H1 (cell line): ENCODE results near the gene U2AF1L4. TPM values are rescaled to one million over a fixed set of nuclear protein-coding genes. Genes with fewer than 3 reads are reported as not detected.

ENCODE experiments used
- CTCF ChIA-PET: fragments of 300-600 bp; sonication (Branson Sonifier 250); formaldehyde crosslinking; loops from one replicate; lab custom pipeline; 2021; ENCODE audit not compliant: partially characterized antibody; lab: Charles Lee
- POLR2A ChIA-PET: fragments of 300-600 bp; sonication (Branson Sonifier 250); formaldehyde crosslinking; loops from one replicate; lab custom pipeline; 2021; ENCODE audit warnings: inconsistent platforms; ENCODE audit not compliant: partially characterized antibody; lab: Charles Lee
- DNase-seq, 2 experiments: peaks; one replicate each; pipeline versions ENCODE4 v3.0.0 to v3.0.0-alpha.2; 2010 to 2022; ENCODE audit warnings: low spot score in 2 of 2, low read depth in 1 of 2, mixed read lengths in 1 of 2
- FAIRE-seq: peaks from 2 replicates; lab custom pipeline; 2011; peaks lifted over from hg19 to GRCh38; lab: Jason Lieb, UNC
- H2AFZ ChIP-seq: 2 replicates; pipeline ENCODE4 v1.8.1; 2012; ENCODE audit warnings: low read length, inconsistent platforms
- H2AK5ac ChIP-seq: 2 replicates; pipeline ENCODE4 v1.6.1; 2013; ENCODE audit warnings: low read depth, low read length
- H2BK120ac ChIP-seq: replicated peaks from 2 replicates; pipeline ENCODE3; 2013; ENCODE audit warnings: low read depth, low read length, inconsistent platforms
- H2BK12ac ChIP-seq: 2 replicates; pipeline ENCODE4 v1.6.1; 2013; ENCODE audit warnings: low read depth, low read length
- H2BK15ac ChIP-seq: 2 replicates; pipeline ENCODE4 v1.6.1; 2013; ENCODE audit warnings: low read length
- H2BK20ac ChIP-seq: 2 replicates; pipeline ENCODE4 v1.6.1; 2013; ENCODE audit warnings: low read length
- H2BK5ac ChIP-seq: 2 replicates; pipeline ENCODE4 v1.6.1; 2013; ENCODE audit warnings: low read depth, low read length
- H3K14ac ChIP-seq: 2 replicates; pipeline ENCODE4 v1.6.1; 2013; ENCODE audit warnings: inconsistent platforms; ENCODE audit not compliant: insufficient read length
- H3K18ac ChIP-seq: 2 replicates; pipeline ENCODE4 v1.6.1; 2013; ENCODE audit warnings: low read length; ENCODE audit errors: extremely low read depth
- H3K23ac ChIP-seq: 2 replicates; pipeline ENCODE4 v1.6.1; 2013; ENCODE audit warnings: inconsistent platforms; ENCODE audit not compliant: insufficient read length
- H3K23me2 ChIP-seq: 2 replicates; pipeline ENCODE4 v1.6.1; 2013; ENCODE audit warnings: low read depth, low read length
- H3K27ac ChIP-seq: 2 replicates; pipeline ENCODE4 v1.6.1; 2011; ENCODE audit warnings: low read depth, low read length, inconsistent platforms
- H3K27me3 ChIP-seq, 4 experiments: replicated peaks in 1 of 4; 1 replicate in 1 of 4; 2 replicates in 3 of 4; pipeline versions ENCODE4 v1.6.1 to v1.8.1; 2011 to 2013; ENCODE audit warnings: low read length in 3 of 4, mild to moderate bottlenecking in 3 of 4, inconsistent platforms in 2 of 4, mixed read lengths in 2 of 4, moderate library complexity in 1 of 4; ENCODE audit not compliant: control insufficient read depth in 3 of 4, insufficient read depth in 3 of 4; ENCODE audit errors: extremely low read depth in 1 of 4
- H3K36me3 ChIP-seq, 4 experiments: 2 replicates each; pipeline versions ENCODE4 v1.6.1 to v1.8.1; 2011 to 2013; ENCODE audit warnings: mild to moderate bottlenecking in 4 of 4, low read length in 3 of 4, moderate library complexity in 2 of 4, control low read depth in 1 of 4, inconsistent platforms in 1 of 4; ENCODE audit not compliant: insufficient read depth in 4 of 4, control insufficient read depth in 2 of 4
- H3K4ac ChIP-seq: replicated peaks from 2 replicates; pipeline ENCODE3; 2013; ENCODE audit warnings: low read length, low read depth, mixed read lengths, inconsistent platforms; ENCODE audit not compliant: insufficient read length
- H3K4me1 ChIP-seq, 4 experiments: replicated peaks in 1 of 4; 1 replicate in 1 of 4; 2 replicates in 3 of 4; pipeline versions ENCODE4 v1.6.1 to v1.8.1; 2011 to 2013; ENCODE audit warnings: low read length in 3 of 4, inconsistent platforms in 2 of 4, mixed read lengths in 1 of 4; ENCODE audit not compliant: insufficient read depth in 4 of 4, control insufficient read depth in 3 of 4
- H3K4me2 ChIP-seq, 2 experiments: 2 replicates each; pipeline versions ENCODE4 v1.6.1 to v1.8.1; 2011 to 2013; ENCODE audit warnings: low read depth in 2 of 2, low read length in 2 of 2, control low read depth in 1 of 2, inconsistent platforms in 1 of 2, mild to moderate bottlenecking in 1 of 2; ENCODE audit not compliant: insufficient read depth in 1 of 2
- H3K4me3 ChIP-seq, 4 experiments: fragments of 200-600, 300-600 bp in 1 of 4; sonication (generic), shearing (Covaris generic), sonication (Bioruptor Twin) in 1 of 4; 2 replicates each; pipeline versions ENCODE4 v1.5.1 to v1.8.1; 2011 to 2016; ENCODE audit warnings: low read length in 4 of 4, low read depth in 3 of 4, control low read depth in 2 of 4, inconsistent platforms in 2 of 4, mild to moderate bottlenecking in 2 of 4, mixed read lengths in 1 of 4, moderate library complexity in 1 of 4; ENCODE audit not compliant: insufficient read depth in 2 of 4; ENCODE audit errors: extremely low read depth in 1 of 4
- H3K56ac ChIP-seq: replicated peaks from 2 replicates; pipeline ENCODE3; 2013; ENCODE audit warnings: low read depth, mild to moderate bottlenecking, mixed read lengths, low read length, inconsistent platforms; ENCODE audit not compliant: insufficient read length
- H3K79me1 ChIP-seq: 2 replicates; pipeline ENCODE4 v1.6.1; 2013; ENCODE audit warnings: low read depth, low read length, control low read depth
- H3K79me2 ChIP-seq, 2 experiments: 2 replicates each; pipeline versions ENCODE4 v1.6.1 to v1.8.1; 2012 to 2013; ENCODE audit warnings: low read length in 2 of 2, mild to moderate bottlenecking in 2 of 2, inconsistent platforms in 1 of 2; ENCODE audit not compliant: insufficient read depth in 2 of 2, control insufficient read depth in 1 of 2
- H3K9ac ChIP-seq, 4 experiments: replicated peaks in 1 of 4; 1 replicate in 1 of 4; 2 replicates in 3 of 4; pipeline versions ENCODE4 v1.6.1 to v1.8.1; 2011 to 2013; ENCODE audit warnings: low read depth in 3 of 4, low read length in 3 of 4, control low read depth in 2 of 4, mild to moderate bottlenecking in 2 of 4, moderate library complexity in 2 of 4, inconsistent platforms in 1 of 4; ENCODE audit errors: extremely low read depth in 1 of 4
- H3K9me3 ChIP-seq, 2 experiments: 2 replicates each; pipeline versions ENCODE4 v1.6.1 to v1.8.1; 2012 to 2013; ENCODE audit warnings: mild to moderate bottlenecking in 2 of 2, moderate library complexity in 2 of 2, control low read depth in 1 of 2, inconsistent platforms in 1 of 2, low read depth in 1 of 2, low read length in 1 of 2, mixed read lengths in 1 of 2; ENCODE audit not compliant: insufficient read depth in 2 of 2
- H4K20me1 ChIP-seq, 2 experiments: replicated peaks in 1 of 2; 2 replicates each; pipeline versions ENCODE3 to v1.8.1; 2011 to 2013; ENCODE audit warnings: inconsistent platforms in 2 of 2, low read length in 2 of 2, mild to moderate bottlenecking in 1 of 2; ENCODE audit not compliant: insufficient read depth in 2 of 2, control insufficient read depth in 1 of 2
- H4K5ac ChIP-seq: 2 replicates; pipeline ENCODE4 v1.6.1; 2013; ENCODE audit warnings: low read length, low read depth, mixed read lengths, inconsistent platforms; ENCODE audit not compliant: insufficient read length
- H4K8ac ChIP-seq: 2 replicates; pipeline ENCODE4 v1.8.0; 2013; ENCODE audit warnings: mild to moderate bottlenecking, moderate library complexity, low read length, inconsistent platforms; ENCODE audit not compliant: insufficient read depth; ENCODE audit errors: extremely low read depth
- H4K91ac ChIP-seq: replicated peaks from 2 replicates; pipeline ENCODE3; 2013; ENCODE audit warnings: low read length, mixed read lengths, inconsistent platforms; ENCODE audit not compliant: insufficient read length
- ASH2L ChIP-seq: fragments of 200-600, 300-600 bp; sonication (generic); IDR thresholded peaks from one replicate; pipeline ENCODE4 v1.7.1; 2017; ENCODE audit warnings: low read length
- CBX8 ChIP-seq: fragments of 300-800, 300-1000 bp; sonication (generic); IDR thresholded peaks from 2 replicates; pipeline ENCODE4 v1.7.1; 2016; ENCODE audit warnings: low read depth, low read length, borderline replicate concordance
- CHD1 ChIP-seq: IDR thresholded peaks from 2 replicates; pipeline ENCODE4 v1.6.1; 2012; ENCODE audit warnings: low read depth, low read length, improper control_type of control experiment
- HDAC2 ChIP-seq, 2 experiments: fragments of 300-600 bp in 1 of 2; sonication (generic) in 1 of 2; IDR thresholded peaks; 2 replicates each; pipeline ENCODE4 v1.6.1; 2011 to 2012; ENCODE audit warnings: low read depth in 2 of 2, low read length in 2 of 2, mild to moderate bottlenecking in 2 of 2, moderate library complexity in 2 of 2, borderline replicate concordance in 1 of 2, inconsistent platforms in 1 of 2
- MAFK ChIP-seq: IDR thresholded peaks from 2 replicates; pipeline ENCODE4 v1.6.1; 2012; ENCODE audit warnings: low read depth, mild to moderate bottlenecking, improper control_type of control experiment, low read length
- RXRA ChIP-seq: IDR thresholded peaks from 2 replicates; pipeline ENCODE4 v1.6.1; 2011; ENCODE audit warnings: low read depth, mild to moderate bottlenecking, low read length, moderate library complexity; ENCODE audit not compliant: insufficient read depth
- SAP30 ChIP-seq: fragments of 300-600 bp; sonication (generic); IDR thresholded peaks from 2 replicates; pipeline ENCODE4 v1.7.1; 2012; ENCODE audit warnings: low read length, moderate library complexity, mild to moderate bottlenecking, inconsistent platforms; ENCODE audit not compliant: insufficient read depth, insufficient replicate concordance
- SIX5 ChIP-seq: IDR thresholded peaks from 2 replicates; pipeline ENCODE4 v1.6.1; 2011; ENCODE audit warnings: mild to moderate bottlenecking, low read depth, low read length
- SRF ChIP-seq: IDR thresholded peaks from 2 replicates; pipeline ENCODE4 v1.6.1; 2011; ENCODE audit warnings: mild to moderate bottlenecking, low read depth, low read length, moderate library complexity
- ZNF274 ChIP-seq: IDR thresholded peaks from 2 replicates; pipeline ENCODE4 v1.7.0; 2012; ENCODE audit warnings: low read length, borderline replicate concordance; ENCODE audit errors: extremely low read depth
- WGBS, 2 experiments: shearing (Covaris generic) in 1 of 2; methylation state at CpG; one replicate each; pipeline versions ENCODE4 v1.1.6 to v1.1.7; 2013 to 2015; ENCODE audit warnings: low lambda C conversion rate in 2 of 2, mixed read lengths in 2 of 2, inconsistent platforms in 1 of 2, low coverage in 1 of 2, missing lambda C conversion rate in 1 of 2; ENCODE audit not compliant: insufficient replicate concordance in 2 of 2, insufficient coverage in 1 of 2, insufficient read length in 1 of 2; ENCODE audit errors: extremely low coverage in 1 of 2, missing lambda C conversion rate in 1 of 2; 5-methylcytosine and 5-hydroxymethylcytosine counted together
- polyA plus RNA-seq, 7 experiments: library from polyadenylated mRNA; depleted of rRNA in 3 of 7; stranded (reverse) in 5 of 7; unstranded in 2 of 7; fragments of >200 nt in 5 of 7; fragments of 200-250 nt in 2 of 7; gene quantifications; 1 replicate in 5 of 7; 2 replicates in 1 of 7; 4 replicates in 1 of 7; pipeline versions ENCODE4 v1.2.1 to v1.2.3, GENCODE V29; 2011 to 2013; ENCODE audit warnings: missing spikeins in 2 of 7, mixed read lengths in 2 of 7
- total RNA-seq: library from RNA; stranded (reverse); fragmentation: NEBNext Ultra II Directional; extraction: Animal tissue kit (Norgen Biotek cat#: 25700); gene quantifications from 2 replicates; pipeline ENCODE4 v1.2.1, GENCODE V29; 2021
- TF ChIP-seq, protein P1 (sequence below): IDR thresholded peaks from 2 replicates; pipeline ENCODE4 v1.6.1; 2012; ENCODE audit warnings: inconsistent platforms

Gene U2AF1L4
- total and polyA plus RNA-seq, 2 of the 8 experiments (the other 6 are each of a cell fraction or from before 2014, with no cell fraction given), result 15.1 to 32.7 TPM

DNA sequence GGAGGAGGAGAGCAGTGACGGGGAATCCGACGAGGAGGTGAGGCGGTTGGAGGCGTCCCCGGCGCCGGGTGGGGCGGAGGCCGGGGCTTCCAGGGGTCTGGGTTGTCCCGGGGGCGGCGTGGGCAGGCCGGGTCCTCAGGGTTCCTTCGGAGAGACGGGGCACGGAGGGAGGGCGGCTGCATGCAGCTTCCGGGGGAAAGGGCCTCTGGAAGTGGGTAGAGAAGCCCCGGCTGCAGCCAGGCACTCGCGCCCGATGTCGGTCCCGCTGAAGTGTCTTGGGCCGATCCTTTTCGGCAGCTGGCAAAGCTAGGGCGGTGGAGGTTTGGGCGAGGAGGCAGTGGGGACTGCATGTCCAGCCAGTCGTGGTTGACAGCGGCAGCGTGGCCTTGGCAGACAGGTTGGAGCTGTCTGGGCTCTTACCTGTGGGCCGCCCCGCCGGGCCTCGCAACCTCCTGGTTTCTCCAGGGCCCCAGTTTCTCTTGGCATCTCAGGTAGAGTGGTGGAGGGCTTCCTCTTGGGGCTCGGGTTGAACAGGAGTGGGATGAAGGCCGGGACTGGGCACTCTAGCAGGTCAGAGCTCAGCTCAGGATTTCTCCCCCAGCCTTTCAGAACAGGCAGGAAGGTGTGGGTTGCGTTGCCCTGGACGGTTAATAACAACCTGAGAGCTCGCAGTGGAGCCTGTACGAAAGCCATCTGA lies 26.7 kb downstream of the U2AF1L4 start:
- Histone ChIP-seq H3K79me1 (peaks cover 8% of the 10 kb centered on the region), H2BK120ac (no peak overlapping the region), H3K23me2 (peaks cover 13% of the 10 kb centered on the region), H3K27ac (no peak overlapping the region; the same call in 1 of the 2 replicates), H3K18ac (no peak overlapping the region; the same call in 1 of the 2 replicates), H2BK15ac (no peak overlapping the region), H4K5ac (no peak overlapping the region), H3K4me3 (peak overlapping the region; percentile 70 to 89 (median 85)), H3K9me3 (no peaks in the 10 kb centered on the region), H2BK20ac (no peak overlapping the region), H3K4me1 (peaks cover 0 to 25% (median 17%) of the 10 kb centered on the region in 4 experiments; a peak in 6 of 7 replicates), H2AK5ac (no peak overlapping the region), H2AFZ (no peak overlapping the region), H3K14ac (no peak overlapping the region), H3K4me2 (peak overlapping the region; percentile 80 to 97), H3K4ac (no peak overlapping the region), H4K20me1 (peaks cover 11% of the 10 kb centered on the region in 2 experiments), H2BK5ac (no peak overlapping the region), H4K91ac (no peak overlapping the region), H3K36me3 (peaks cover 10 to 28% (median 15%) of the 10 kb centered on the region in 4 experiments; a peak in 7 of 8 replicates), H2BK12ac (no peak overlapping the region), H3K9ac (peak overlapping the region; percentile 51 to 86 (median 64); a peak in 6 of 7 replicates), H3K56ac (peak overlapping the region; percentile 37), H3K23ac (no peak overlapping the region), H3K27me3 (no peaks in the 10 kb centered on the region), H3K79me2 (peaks cover 0 to 20% of the 10 kb centered on the region in 2 experiments; a peak in 3 of 4 replicates), H4K8ac (peak overlapping the region; percentile 69)
- 8% methylated on average over 23 of the region's 42 CpGs; no CpG with 5 or more reads in 1 of the 2 experiments for WGBS, 2 experiments
- POLR2A ChIA-PET, result interaction anchor here (0.6 to 5.0 kb wide), 12 partner anchors 9 to 212 kb away, joined by 3 to 54 read pairs (median 4); partner anchors contain the start of genes PSENEN and U2AF1L4
- DNase-seq, result peak in 1 of 2 experiments; percentile 62
- CTCF ChIA-PET, result interaction anchor here (1.0 to 11.8 kb wide), 3 partner anchors 20 to 101 kb away, joined by 3 to 80 read pairs (median 6); partner anchors contain the start of gene IGFLR1
- FAIRE-seq, result no peak
- TF ChIP-seq MAFK (no peak), CBX8 (no peak), RXRA (no peak), SIX5 (no peak), CHD1 (no peak), SRF (no peak), SAP30 (peak; percentile 95), ZNF274 (no peak), HDAC2 (IDR thresholded peaks at IDR 0.05; ENCODE audit: borderline replicate concordance in 1 of 2, low read depth in 2 of 2, low read length in 2 of 2) (0 out of 4 replicates have a peak, but pooled peaks of 1 of the 2 experiments have one; percentile 48), ASH2L (no peak)
- TF ChIP-seq, protein P1, sequence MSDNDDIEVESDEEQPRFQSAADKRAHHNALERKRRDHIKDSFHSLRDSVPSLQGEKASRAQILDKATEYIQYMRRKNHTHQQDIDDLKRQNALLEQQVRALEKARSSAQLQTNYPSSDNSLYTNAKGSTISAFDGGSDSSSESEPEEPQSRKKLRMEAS, result peak; percentile 27; the same call in 1 of the 2 replicates
